OCI-LY3 (cell line): Measurements from ENCODE around the gene FAM118B.

Source experiments
- H2AFZ ChIP-seq: fragments of 200-600, 300-600 bp; shearing (Covaris generic); 2 replicates; pipeline ENCODE4 v1.6.0; 2014; ENCODE audit warnings: antibody characterized with exemption, low read depth, low read length
- H3K27ac ChIP-seq: fragments of 200-600, 300-600 bp; sonication (generic); 2 replicates; pipeline ENCODE4 v1.5.1; 2014; ENCODE audit warnings: mild to moderate bottlenecking, low read length, moderate library complexity, mixed read lengths
- H3K27me3 ChIP-seq: fragments of 200-600, 300-600 bp; sonication (generic); 2 replicates; pipeline ENCODE4 v1.6.1; 2014; ENCODE audit warnings: low read depth, low read length, mixed read lengths
- H3K36me3 ChIP-seq: fragments of 200-600, 300-600 bp; sonication (generic); replicated peaks from 2 replicates; pipeline ENCODE3; 2014; ENCODE audit warnings: low read depth, low read length, mixed read lengths
- H3K4me1 ChIP-seq: fragments of 300-600, 200-600 bp; sonication (generic); 2 replicates; pipeline ENCODE4 v1.6.1; 2014; ENCODE audit warnings: low read length, mixed read lengths
- H3K4me2 ChIP-seq: fragments of 200-600, 300-600 bp; sonication (generic); 2 replicates; pipeline ENCODE4 v1.6.1; 2014; ENCODE audit warnings: low read length, mixed read lengths
- H3K4me3 ChIP-seq: fragments of 300-600, 200-600 bp; sonication (generic); 2 replicates; pipeline ENCODE4 v1.5.1; 2014; ENCODE audit warnings: antibody characterized with exemption, mild to moderate bottlenecking, low read length, moderate library complexity
- H3K79me2 ChIP-seq: fragments of 300-600, 200-600 bp; shearing (Covaris generic); 2 replicates; pipeline ENCODE4 v1.6.1; 2014; ENCODE audit warnings: mild to moderate bottlenecking, low read length, mixed read lengths
- H3K9ac ChIP-seq: fragments of 300-600, 200-600 bp; shearing (Covaris generic); 2 replicates; pipeline ENCODE4 v1.6.0; 2014; ENCODE audit warnings: mild to moderate bottlenecking, low read length, moderate library complexity
- H3K9me3 ChIP-seq: fragments of 200-600, 300-600 bp; shearing (Covaris generic); 2 replicates; pipeline ENCODE4 v1.6.1; 2014; ENCODE audit warnings: low read length, mixed read lengths; ENCODE audit not compliant: insufficient read depth
- H4K20me1 ChIP-seq: fragments of 200-600, 300-600 bp; sonication (generic); 2 replicates; pipeline ENCODE4 v1.6.1; 2016; ENCODE audit warnings: low read length, mixed read lengths; ENCODE audit not compliant: insufficient read depth
- CTCF ChIP-seq: fragments of 200-600, 300-600 bp; sonication (generic); IDR thresholded peaks from 2 replicates; pipeline ENCODE4 v1.5.1; 2014; ENCODE audit warnings: antibody characterized with exemption, low read length, low read depth
- EZH2phosphoT487 ChIP-seq: fragments of 200-600 bp; shearing (Covaris generic); IDR thresholded peaks from 2 replicates; pipeline ENCODE4 v1.6.1; 2018; ENCODE audit warnings: antibody characterized with exemption, mixed run types, low read depth

FAM118B gene

DNA sequence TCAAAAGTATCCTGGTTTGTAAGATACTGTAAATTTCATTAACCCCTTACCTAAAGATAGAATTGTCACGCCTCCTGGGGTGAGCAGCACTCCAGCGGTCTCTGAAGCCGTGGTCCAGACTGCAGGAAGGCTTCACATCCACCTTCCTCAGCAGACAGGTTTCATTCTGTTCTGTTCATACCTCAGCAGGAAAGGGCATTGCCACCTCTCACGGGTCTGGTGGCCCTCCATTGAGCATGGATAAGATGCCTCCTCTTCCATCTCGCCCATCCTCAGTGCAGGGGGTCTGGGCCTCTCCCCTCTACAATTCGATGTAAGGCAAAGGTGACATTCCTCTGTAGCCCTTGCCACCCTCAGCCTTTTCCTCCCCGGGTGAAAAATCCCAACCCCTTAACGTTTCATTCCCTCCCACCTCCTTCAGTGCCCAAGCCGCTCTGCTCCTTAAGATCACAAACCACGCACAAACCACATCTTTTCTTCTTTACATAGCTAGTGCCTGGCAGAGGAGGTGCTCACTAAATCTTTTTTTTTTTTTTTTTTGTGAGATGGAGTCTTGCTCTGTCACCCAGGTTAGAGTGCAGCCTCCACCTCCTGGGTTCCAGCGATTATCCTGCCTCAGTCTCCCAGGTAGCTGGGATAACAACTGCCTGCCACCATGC is 28.7 kb upstream of the FAM118B start:
- no peaks in the 10 kb centered on the region for H3K79me2 ChIP-seq
- TF ChIP-seq CTCF (no peak), EZH2phosphoT487 (no peak)
- H3K4me1 ChIP-seq = peaks cover 40% of the 10 kb centered on the region
- H3K4me3 ChIP-seq = no peak overlapping the region
- H4K20me1 ChIP-seq = 0 out of 2 replicates have a peak, but pooled peaks cover 4% of the 10 kb centered on the region
- H3K27ac ChIP-seq = no peak overlapping the region
- no peaks in the 10 kb centered on the region for H3K27me3 ChIP-seq
- H3K36me3 ChIP-seq = no peaks in the 10 kb centered on the region
- no peak overlapping the region for H2AFZ ChIP-seq
- H3K9ac ChIP-seq = no peak overlapping the region
- no peaks in the 10 kb centered on the region for H3K9me3 ChIP-seq
- no peak overlapping the region for H3K4me2 ChIP-seq

DNA sequence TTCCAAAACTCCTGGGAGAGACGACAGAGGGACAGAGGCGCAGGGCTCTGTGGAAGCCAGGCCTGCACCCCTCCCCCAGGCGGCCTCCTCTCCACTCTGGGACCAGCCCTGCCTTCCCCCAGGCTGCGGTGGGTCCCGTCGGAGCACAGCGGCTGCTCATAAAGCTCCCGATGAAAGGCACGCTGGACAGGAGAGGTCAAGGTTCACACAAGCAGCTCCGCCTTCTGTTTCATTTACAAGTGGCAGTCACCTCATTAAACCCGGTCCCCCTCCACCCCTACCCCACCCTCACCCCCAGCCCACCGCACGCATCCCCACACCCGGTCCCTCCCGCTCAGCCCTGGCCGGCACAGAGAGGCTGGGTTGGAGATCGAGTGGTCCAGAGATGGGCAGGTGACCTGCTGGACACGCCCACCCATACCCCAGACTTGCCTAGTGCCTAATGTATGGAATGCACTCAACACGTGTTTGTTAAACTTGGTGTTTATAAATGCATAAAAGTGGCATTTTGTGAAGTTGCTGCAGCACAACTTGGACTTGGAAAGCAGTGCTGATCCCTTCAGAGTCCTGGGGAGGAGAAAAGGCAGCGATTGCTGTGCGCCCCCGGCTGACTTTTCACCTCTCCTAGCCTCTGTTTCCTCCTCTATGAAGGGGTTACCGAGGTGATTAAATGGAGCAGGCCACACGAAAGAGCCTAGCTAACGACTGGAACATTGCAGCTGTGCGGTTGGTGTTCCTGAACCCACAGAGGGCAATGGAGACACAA is 26.1 kb upstream of the FAM118B start:
- Histone ChIP-seq H4K20me1 (0 out of 2 replicates have a peak, but pooled peaks cover 4% of the 10 kb centered on the region), H3K36me3 (peaks cover 4% of the 10 kb centered on the region), H3K27me3 (no peaks in the 10 kb centered on the region), H3K4me2 (peak overlapping the region; percentile 71), H3K27ac (no peak overlapping the region), H3K9me3 (no peaks in the 10 kb centered on the region), H3K9ac (no peak overlapping the region), H3K4me1 (peaks cover 65% of the 10 kb centered on the region), H3K4me3 (no peak overlapping the region), H3K79me2 (no peaks in the 10 kb centered on the region), H2AFZ (no peak overlapping the region)
- no peak for TF ChIP-seq EZH2phosphoT487

- no peak for TF ChIP-seq EZH2phosphoT487
- TF ChIP-seq CTCF = no peak
- Histone ChIP-seq H3K4me2 (no peak overlapping the region), H3K4me3 (no peak overlapping the region), H3K27me3 (no peaks in the 10 kb centered on the region), H3K36me3 (peaks cover 10% of the 10 kb centered on the region), H3K4me1 (peaks cover 67% of the 10 kb centered on the region), H3K27ac (no peak overlapping the region), H2AFZ (no peak overlapping the region), H3K9me3 (no peaks in the 10 kb centered on the region), H3K9ac (no peak overlapping the region), H4K20me1 (0 out of 2 replicates have a peak, but pooled peaks cover 4% of the 10 kb centered on the region), H3K79me2 (no peaks in the 10 kb centered on the region)
These were observed 25.4 kb upstream of the FAM118B start for GRCh38 chr11:126186025-126186698.

GRCh38 chr11:126186708-126187529 is 24.7 kb upstream of the FAM118B start:
- Histone ChIP-seq H3K36me3 (peaks cover 14% of the 10 kb centered on the region), H3K27me3 (no peaks in the 10 kb centered on the region), H3K9me3 (no peaks in the 10 kb centered on the region), H3K27ac (peak overlapping the region; percentile 38), H2AFZ (no peak overlapping the region), H3K4me3 (no peak overlapping the region), H4K20me1 (0 out of 2 replicates have a peak, but pooled peaks cover 4% of the 10 kb centered on the region), H3K4me1 (peaks cover 67% of the 10 kb centered on the region), H3K79me2 (no peaks in the 10 kb centered on the region), H3K9ac (no peak overlapping the region), H3K4me2 (peak overlapping the region; percentile 44)
- TF ChIP-seq CTCF = peak; percentile 59
- no peak for TF ChIP-seq EZH2phosphoT487
